SK-N-SH (cell line): Measurements from ENCODE around the gene TXNDC16. TPM values are rescaled to one million over a fixed set of nuclear protein-coding genes. Genes with fewer than 3 reads are reported as not detected.

ENCODE experiments used
- CTCF ChIA-PET: fragments of 300-600, 350-600 bp; formaldehyde crosslinking; extraction: SDS; loops from one replicate; lab custom pipeline; 2021; lab: Yijun Ruan, JAX
- POLR2A ChIA-PET: fragments of 350-600 bp; sonication (Branson Sonifier 250); formaldehyde crosslinking; extraction: SDS; loops from one replicate; lab custom pipeline; 2020; ENCODE audit warnings: antibody characterized with exemption, inconsistent platforms; lab: Yijun Ruan, JAX
- DNase-seq: peaks from one replicate; pipeline ENCODE4 v3.0.0; 2012
- H2AFZ ChIP-seq: fragments of 200-600 bp; sonication (generic); 2 replicates; pipeline ENCODE4 v1.8.1; 2016; ENCODE audit warnings: antibody characterized with exemption, mild to moderate bottlenecking, low read depth
- H3F3A ChIP-seq: fragments of 200-600 bp; sonication (generic); replicated peaks from 2 replicates; pipeline ENCODE3; 2016; ENCODE audit warnings: antibody characterized with exemption, mild to moderate bottlenecking; ENCODE audit not compliant: insufficient read depth
- H3K27ac ChIP-seq, 2 experiments: fragments of 200-500 bp in 1 of 2; fragments of 200-600 bp in 1 of 2; sonication (Bioruptor generic) in 1 of 2; sonication (generic), shearing (Covaris generic) in 1 of 2; 2 replicates each; pipeline versions ENCODE4 v1.5.1 to v1.6.1; 2014 to 2016; ENCODE audit warnings: low read depth in 2 of 2, inconsistent platforms in 1 of 2, low read length in 1 of 2, mild to moderate bottlenecking in 1 of 2, mixed read lengths in 1 of 2
- H3K27me3 ChIP-seq: fragments of 200-600 bp; sonication (generic), shearing (Covaris generic); 2 replicates; pipeline ENCODE4 v1.6.1; 2016; ENCODE audit warnings: mixed run types; ENCODE audit not compliant: insufficient read depth
- H3K36me3 ChIP-seq, 2 experiments: fragments of 200-500 bp in 1 of 2; fragments of 200-600 bp in 1 of 2; sonication (Bioruptor generic) in 1 of 2; sonication (generic) in 1 of 2; replicated peaks in 1 of 2; 2 replicates each; pipeline versions ENCODE3 to v1.5.1; 2014 to 2016; ENCODE audit warnings: low read length in 1 of 2, mild to moderate bottlenecking in 1 of 2; ENCODE audit not compliant: insufficient read depth in 2 of 2, control insufficient read depth in 1 of 2
- H3K4me1 ChIP-seq, 2 experiments: fragments of 200-500 bp in 1 of 2; fragments of 200-600 bp in 1 of 2; sonication (Bioruptor generic) in 1 of 2; sonication (generic), shearing (Covaris generic) in 1 of 2; 2 replicates each; pipeline versions ENCODE4 v1.5.1 to v1.6.1; 2014 to 2016; ENCODE audit warnings: low read depth in 1 of 2, low read length in 1 of 2, mixed run types in 1 of 2; ENCODE audit not compliant: insufficient read depth in 2 of 2, control insufficient read depth in 1 of 2
- H3K4me2 ChIP-seq: fragments of 200-600 bp; sonication (generic), shearing (Covaris generic); 2 replicates; pipeline ENCODE4 v1.6.1; 2017; ENCODE audit warnings: mixed run types
- H3K4me3 ChIP-seq, 2 experiments: fragments of 200-500 bp in 1 of 2; fragments of 200-600 bp in 1 of 2; sonication (Bioruptor generic) in 1 of 2; sonication (generic), shearing (Covaris generic) in 1 of 2; 2 replicates each; pipeline versions ENCODE4 v1.5.1 to v1.8.1; 2014 to 2016; ENCODE audit warnings: low read depth in 2 of 2, inconsistent platforms in 1 of 2, low read length in 1 of 2, mild to moderate bottlenecking in 1 of 2, mixed read lengths in 1 of 2, moderate library complexity in 1 of 2
- H3K79me2 ChIP-seq: fragments of 200-600 bp; sonication (generic); 2 replicates; pipeline ENCODE4 v1.8.1; 2017; ENCODE audit warnings: mild to moderate bottlenecking; ENCODE audit not compliant: insufficient read depth
- H3K9ac ChIP-seq: fragments of 200-600 bp; sonication (generic); 2 replicates; pipeline ENCODE4 v1.6.1; 2017; ENCODE audit warnings: mixed run types
- H3K9me2 ChIP-seq: fragments of 200-600 bp; sonication (generic); 2 replicates; pipeline ENCODE4 v1.6.1; 2017; ENCODE audit warnings: mixed run types
- H3K9me3 ChIP-seq: fragments of 200-600 bp; sonication (generic); 2 replicates; pipeline ENCODE4 v1.6.1; 2017; ENCODE audit warnings: mixed run types, mild to moderate bottlenecking, moderate library complexity
- H4K20me1 ChIP-seq: fragments of 200-600 bp; sonication (generic); 2 replicates; pipeline ENCODE4 v1.6.1; 2017; ENCODE audit warnings: mild to moderate bottlenecking, mixed run types; ENCODE audit not compliant: insufficient read depth
- CTCF ChIP-seq: fragments of 200-600 bp; sonication (generic); IDR thresholded peaks from 2 replicates; pipeline ENCODE4 v1.6.1; 2017; ENCODE audit warnings: antibody characterized with exemption, mild to moderate bottlenecking, moderate library complexity
- EZH2phosphoT487 ChIP-seq: fragments of 200-600 bp; sonication (generic); IDR thresholded peaks from 2 replicates; pipeline ENCODE4 v1.6.1; 2017; ENCODE audit warnings: low read depth, mixed run types, mild to moderate bottlenecking, antibody characterized with exemption, moderate library complexity, borderline replicate concordance
- GABPA ChIP-seq: IDR thresholded peaks from 2 replicates; pipeline ENCODE4 v1.4.0; 2012; ENCODE audit warnings: low read depth, mild to moderate bottlenecking
- IRF3 ChIP-seq: fragments of 150-350 bp; IDR thresholded peaks from 2 replicates; pipeline ENCODE4 v1.6.1; 2016; ENCODE audit warnings: mild to moderate bottlenecking, low read depth, low read length
- JUND ChIP-seq: IDR thresholded peaks from 2 replicates; pipeline ENCODE4 v1.4.0; 2012
- NFIC ChIP-seq: IDR thresholded peaks from 2 replicates; pipeline ENCODE4 v1.4.0; 2012; ENCODE audit warnings: borderline replicate concordance
- RAD21 ChIP-seq: IDR thresholded peaks from 2 replicates; pipeline ENCODE4 v1.6.1; 2012; ENCODE audit warnings: mild to moderate bottlenecking, low read length
- RFX5 ChIP-seq: IDR thresholded peaks from 2 replicates; pipeline ENCODE4 v1.6.1; 2012; ENCODE audit warnings: mild to moderate bottlenecking, improper control_type of control experiment, low read length
- RXRA ChIP-seq: IDR thresholded peaks from 2 replicates; pipeline ENCODE4 v1.4.0; 2012; ENCODE audit warnings: low read depth, mild to moderate bottlenecking, borderline replicate concordance
- SIN3A ChIP-seq: IDR thresholded peaks from 2 replicates; pipeline ENCODE4 v1.6.1; 2012; ENCODE audit warnings: low read depth, mild to moderate bottlenecking, low read length, moderate library complexity, borderline replicate concordance
- TCF12 ChIP-seq: IDR thresholded peaks from 2 replicates; pipeline ENCODE4 v1.4.0; 2012
- TEAD4 ChIP-seq: IDR thresholded peaks from 2 replicates; pipeline ENCODE4 v1.4.0; 2012; ENCODE audit warnings: mild to moderate bottlenecking, borderline replicate concordance; ENCODE audit not compliant: insufficient read depth
- WGBS: methylation state at CpG from one replicate; pipeline ENCODE4 v1.1.6; 2017; ENCODE audit warnings: low lambda C conversion rate; 5-methylcytosine and 5-hydroxymethylcytosine counted together
- polyA plus RNA-seq, 3 experiments: library from polyadenylated mRNA; depleted of rRNA; stranded (reverse); fragments of >200 nt; gene quantifications; 2 replicates each; pipeline ENCODE4 v1.2.3, GENCODE V29; 2012
- TF ChIP-seq, protein P1 (sequence below): IDR thresholded peaks from 2 replicates; pipeline ENCODE4 v1.6.1; 2012; ENCODE audit warnings: mild to moderate bottlenecking, low read depth, low read length, moderate library complexity

The TXNDC16 gene
- polyA plus RNA-seq, 1 of the 3 experiments (the other 2 are of a cell fraction) = 0.95 TPM

DNA sequence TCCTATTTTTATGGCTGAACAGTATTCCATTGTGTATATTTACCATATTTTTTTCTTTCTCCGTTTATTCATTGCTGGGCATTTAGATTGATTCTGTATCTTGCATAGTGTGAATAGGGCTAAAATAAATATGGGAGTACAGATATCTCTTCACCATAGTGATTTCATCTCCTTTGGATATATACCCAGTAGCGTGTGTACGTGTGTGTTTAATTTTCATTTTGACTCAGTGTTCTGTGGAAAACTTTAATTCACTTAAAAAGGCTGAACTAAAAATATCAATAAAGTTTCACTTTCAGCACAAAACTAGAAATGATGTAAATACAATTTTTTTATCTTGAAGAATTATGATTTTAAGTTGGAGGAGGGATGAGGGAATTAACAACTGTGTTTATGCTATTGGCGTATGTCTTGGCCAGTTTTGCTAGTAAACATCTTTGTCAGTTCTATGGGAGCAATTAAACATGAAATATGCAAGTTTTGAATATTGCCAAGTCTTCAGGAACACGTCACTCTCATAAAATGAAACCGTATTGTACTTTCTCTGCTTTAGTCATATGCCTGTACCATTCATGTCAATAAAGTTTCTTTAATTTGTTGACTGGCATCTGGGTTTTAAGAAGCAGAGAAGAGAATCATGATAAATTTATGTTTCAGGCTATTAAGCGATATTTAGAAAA lies 138.4 kb downstream of the TXNDC16 start:
- H3K27me3 ChIP-seq = no peaks in the 10 kb centered on the region
- no peaks in the 10 kb centered on the region for H4K20me1 ChIP-seq
- DNase-seq = no peak
- H2AFZ ChIP-seq = no peak overlapping the region
- no peaks in the 10 kb centered on the region for H3K79me2 ChIP-seq
- H3K27ac ChIP-seq = no peak overlapping the region
- H3K36me3 ChIP-seq = no peaks in the 10 kb centered on the region
- no peaks in the 10 kb centered on the region for H3K9me2 ChIP-seq
- WGBS = 90% methylated on average over 7 of the region's 7 CpGs
- TF ChIP-seq NFIC (no peak), RFX5 (no peak), EZH2phosphoT487 (no peak), RXRA (no peak), GABPA (no peak), IRF3 (no peak), SIN3A (no peak), CTCF (no peak), JUND (no peak), TEAD4 (no peak), RAD21 (no peak), TCF12 (no peak)
- TF ChIP-seq, protein P1, sequence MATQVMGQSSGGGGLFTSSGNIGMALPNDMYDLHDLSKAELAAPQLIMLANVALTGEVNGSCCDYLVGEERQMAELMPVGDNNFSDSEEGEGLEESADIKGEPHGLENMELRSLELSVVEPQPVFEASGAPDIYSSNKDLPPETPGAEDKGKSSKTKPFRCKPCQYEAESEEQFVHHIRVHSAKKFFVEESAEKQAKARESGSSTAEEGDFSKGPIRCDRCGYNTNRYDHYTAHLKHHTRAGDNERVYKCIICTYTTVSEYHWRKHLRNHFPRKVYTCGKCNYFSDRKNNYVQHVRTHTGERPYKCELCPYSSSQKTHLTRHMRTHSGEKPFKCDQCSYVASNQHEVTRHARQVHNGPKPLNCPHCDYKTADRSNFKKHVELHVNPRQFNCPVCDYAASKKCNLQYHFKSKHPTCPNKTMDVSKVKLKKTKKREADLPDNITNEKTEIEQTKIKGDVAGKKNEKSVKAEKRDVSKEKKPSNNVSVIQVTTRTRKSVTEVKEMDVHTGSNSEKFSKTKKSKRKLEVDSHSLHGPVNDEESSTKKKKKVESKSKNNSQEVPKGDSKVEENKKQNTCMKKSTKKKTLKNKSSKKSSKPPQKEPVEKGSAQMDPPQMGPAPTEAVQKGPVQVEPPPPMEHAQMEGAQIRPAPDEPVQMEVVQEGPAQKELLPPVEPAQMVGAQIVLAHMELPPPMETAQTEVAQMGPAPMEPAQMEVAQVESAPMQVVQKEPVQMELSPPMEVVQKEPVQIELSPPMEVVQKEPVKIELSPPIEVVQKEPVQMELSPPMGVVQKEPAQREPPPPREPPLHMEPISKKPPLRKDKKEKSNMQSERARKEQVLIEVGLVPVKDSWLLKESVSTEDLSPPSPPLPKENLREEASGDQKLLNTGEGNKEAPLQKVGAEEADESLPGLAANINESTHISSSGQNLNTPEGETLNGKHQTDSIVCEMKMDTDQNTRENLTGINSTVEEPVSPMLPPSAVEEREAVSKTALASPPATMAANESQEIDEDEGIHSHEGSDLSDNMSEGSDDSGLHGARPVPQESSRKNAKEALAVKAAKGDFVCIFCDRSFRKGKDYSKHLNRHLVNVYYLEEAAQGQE = no peak
- ChIA-PET POLR2A (no interaction called here), CTCF (no interaction called here)
- H3F3A ChIP-seq = no peaks in the 10 kb centered on the region
- no peak overlapping the region for H3K4me2 ChIP-seq
- no peaks in the 10 kb centered on the region for H3K9me3 ChIP-seq
- H3K9ac ChIP-seq = no peak overlapping the region
- H3K4me1 ChIP-seq = no peaks in the 10 kb centered on the region
- no peak overlapping the region for H3K4me3 ChIP-seq
